OCI-LY1 (cell line): ENCODE results near the gene PPP1R1B.

Experiments used
- EZH2 ChIP-seq: fragments of 200-600 bp; sonication (generic), shearing (Covaris generic); IDR thresholded peaks from 2 replicates; pipeline ENCODE4 v1.8.0; 2017; ENCODE audit warnings: borderline replicate concordance, mixed run types, mild to moderate bottlenecking, antibody characterized with exemption, low read length, moderate library complexity, mixed read lengths
- TF ChIP-seq, protein P1 (sequence below): fragments of 200-600 bp; sonication (generic), shearing (Covaris generic); IDR thresholded peaks from 2 replicates; pipeline ENCODE4 v1.5.1; 2017; ENCODE audit warnings: mild to moderate bottlenecking, antibody characterized with exemption, low read length, moderate library complexity, mixed read lengths

DNA sequence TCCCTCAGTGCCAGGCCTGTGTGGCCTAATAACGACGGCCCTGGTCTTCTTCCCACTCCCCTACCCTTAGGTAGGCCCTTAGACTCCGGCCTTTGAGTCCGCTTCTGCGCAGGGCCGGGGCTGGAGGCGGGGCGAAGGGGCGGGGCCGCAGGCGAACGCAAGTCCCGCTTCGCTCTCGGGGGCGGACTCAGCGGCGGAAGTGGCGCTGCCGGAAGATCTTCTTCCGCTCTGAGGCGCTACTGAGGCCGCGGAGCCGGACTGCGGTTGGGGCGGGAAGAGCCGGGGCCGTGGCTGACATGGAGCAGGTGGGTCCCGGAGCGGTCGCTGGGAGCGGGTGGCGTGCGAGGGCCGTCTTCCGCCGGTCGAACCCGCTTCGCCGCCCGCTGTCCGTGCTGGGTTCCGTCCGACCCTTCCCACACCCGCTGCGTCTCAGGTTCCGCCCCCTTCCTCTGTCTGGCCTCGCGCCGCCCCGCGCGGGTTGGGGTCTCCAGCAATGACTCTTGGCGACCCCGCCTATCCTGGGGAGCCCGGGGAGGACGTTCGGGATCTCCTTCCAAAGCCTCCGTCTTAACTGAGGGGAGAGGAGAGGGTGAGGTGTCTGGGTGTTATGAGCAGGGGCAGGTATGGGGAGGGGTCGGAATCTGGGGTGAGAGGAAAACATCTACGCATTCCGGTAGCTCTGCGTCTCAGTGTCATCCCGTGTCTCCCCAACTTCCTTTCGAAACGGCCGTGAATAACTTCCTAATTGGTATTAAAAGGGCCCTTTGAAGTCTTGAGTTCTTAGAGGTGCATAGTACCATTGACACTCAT lies 10.4 kb downstream of the PPP1R1B start, which contains the start of gene STARD3:
- TF ChIP-seq, protein P1, sequence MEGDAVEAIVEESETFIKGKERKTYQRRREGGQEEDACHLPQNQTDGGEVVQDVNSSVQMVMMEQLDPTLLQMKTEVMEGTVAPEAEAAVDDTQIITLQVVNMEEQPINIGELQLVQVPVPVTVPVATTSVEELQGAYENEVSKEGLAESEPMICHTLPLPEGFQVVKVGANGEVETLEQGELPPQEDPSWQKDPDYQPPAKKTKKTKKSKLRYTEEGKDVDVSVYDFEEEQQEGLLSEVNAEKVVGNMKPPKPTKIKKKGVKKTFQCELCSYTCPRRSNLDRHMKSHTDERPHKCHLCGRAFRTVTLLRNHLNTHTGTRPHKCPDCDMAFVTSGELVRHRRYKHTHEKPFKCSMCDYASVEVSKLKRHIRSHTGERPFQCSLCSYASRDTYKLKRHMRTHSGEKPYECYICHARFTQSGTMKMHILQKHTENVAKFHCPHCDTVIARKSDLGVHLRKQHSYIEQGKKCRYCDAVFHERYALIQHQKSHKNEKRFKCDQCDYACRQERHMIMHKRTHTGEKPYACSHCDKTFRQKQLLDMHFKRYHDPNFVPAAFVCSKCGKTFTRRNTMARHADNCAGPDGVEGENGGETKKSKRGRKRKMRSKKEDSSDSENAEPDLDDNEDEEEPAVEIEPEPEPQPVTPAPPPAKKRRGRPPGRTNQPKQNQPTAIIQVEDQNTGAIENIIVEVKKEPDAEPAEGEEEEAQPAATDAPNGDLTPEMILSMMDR = no peak
- TF ChIP-seq EZH2 = no peak
